HG03103 (cell line): Measurements from ENCODE around the gene SP140.
"Not testable (repeated sequence)": the region's sequence is repeated elsewhere in the genome, so short reads cannot be mapped to it uniquely, and the experiment has no call there.

Experiments used
- ATAC-seq: cut with Tn5 transposase; IDR thresholded peaks from one replicate; pipeline ENCODE4 v1.9.1; 2021; ENCODE audit warnings: low read depth; ENCODE audit not compliant: unreplicated experiment

Gene SP140

DNA sequence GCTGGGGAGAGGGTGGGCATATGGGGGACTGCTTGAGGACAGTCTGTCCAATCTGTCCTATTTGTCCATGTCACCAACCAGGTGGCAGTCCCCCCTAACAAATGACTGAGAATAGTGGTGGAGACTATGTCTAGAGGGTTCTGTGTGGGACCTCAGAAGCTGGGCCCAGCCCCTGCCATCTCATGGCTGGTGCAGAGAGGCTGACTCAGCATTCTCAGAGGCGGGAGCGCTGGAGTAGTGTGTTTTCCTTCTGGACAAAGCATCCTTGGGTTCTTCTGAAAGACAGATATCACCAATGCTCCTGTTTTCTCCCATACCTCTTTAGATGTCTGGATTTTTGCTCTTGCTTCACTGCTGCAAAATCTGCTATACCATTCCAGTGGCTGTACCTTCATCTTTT, 57.4 kb downstream of the SP140 start:
- no peak for ATAC-seq

DNA sequence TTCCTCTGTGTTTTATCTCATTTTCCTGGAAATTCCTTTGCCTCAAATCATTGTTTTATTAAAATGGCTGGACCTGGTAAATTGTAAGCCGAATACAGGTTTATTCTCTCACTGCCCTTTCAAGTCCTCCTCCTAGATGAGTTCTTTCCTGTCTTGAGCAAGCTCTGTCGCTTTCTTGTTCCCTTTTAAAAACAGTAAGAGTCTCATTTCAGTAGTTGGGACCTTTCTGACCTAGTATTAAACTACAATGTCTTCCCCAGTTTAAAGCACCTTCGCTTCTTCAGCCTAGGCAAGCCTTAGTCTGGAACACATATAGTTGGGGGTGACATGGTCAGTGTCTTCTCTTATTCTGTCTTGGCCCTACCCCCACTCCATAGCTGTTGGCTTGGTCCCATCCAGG, 60.5 kb downstream of the SP140 start:
- ATAC-seq = no peak

DNA sequence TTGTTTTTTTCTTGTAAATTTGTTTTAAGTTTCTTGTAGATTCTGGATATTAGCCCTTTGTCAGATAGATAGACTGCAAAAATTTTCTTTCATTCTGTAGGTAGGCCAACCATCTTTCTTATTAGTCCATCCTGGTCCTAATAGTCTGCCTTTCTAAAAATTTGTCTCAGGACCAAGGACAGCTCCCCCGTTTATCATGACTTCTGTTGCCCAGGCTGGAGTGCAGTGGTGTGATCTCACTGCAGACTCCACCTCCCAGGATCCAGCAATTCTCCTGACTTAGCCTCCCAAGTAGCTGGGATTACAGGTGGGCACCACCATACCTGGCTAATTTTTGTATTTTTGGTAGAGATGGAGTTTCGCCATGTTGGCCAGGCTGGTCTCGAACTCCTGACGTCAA, 63.8 kb downstream of the SP140 start:
- not testable (repeated sequence) for ATAC-seq

DNA sequence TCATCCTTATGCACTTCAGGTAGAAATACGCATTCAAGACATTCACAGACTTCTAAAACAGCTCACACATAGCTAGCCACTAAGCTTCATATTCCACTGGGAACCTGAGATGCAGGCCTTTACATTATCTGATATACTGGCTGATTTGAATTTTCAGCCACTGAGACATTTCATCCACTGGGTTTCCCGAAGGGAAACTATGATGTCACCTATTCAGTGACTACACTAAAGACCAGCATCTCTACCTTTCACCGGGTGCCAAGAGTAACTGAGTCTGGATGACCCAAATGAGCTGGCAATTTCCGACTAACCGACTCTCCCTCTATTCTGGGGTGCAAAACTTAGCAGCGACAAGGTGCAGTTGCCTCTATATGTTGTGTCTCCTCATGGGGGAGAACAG, 69.7 kb downstream of the SP140 start:
- ATAC-seq = no peak

DNA sequence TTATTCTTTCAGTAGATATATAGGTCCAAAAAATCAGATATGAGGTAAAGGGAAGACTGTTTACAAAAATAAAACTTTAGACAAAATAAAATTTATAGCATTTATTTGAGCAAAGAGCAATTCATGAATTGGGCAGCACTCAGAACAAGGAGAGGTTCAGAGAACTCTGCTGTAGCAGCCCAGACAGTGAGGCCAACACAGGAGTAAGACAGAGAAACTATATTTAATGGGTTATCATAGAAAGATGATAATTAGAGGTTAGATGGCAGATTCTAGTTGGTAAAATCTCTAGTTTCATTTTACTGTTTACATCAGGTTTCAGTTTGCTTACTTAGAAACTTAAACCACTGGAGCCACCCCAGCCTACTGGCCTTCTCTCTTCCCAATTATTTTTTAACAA, 71.4 kb downstream of the SP140 start:
- no peak for ATAC-seq

DNA sequence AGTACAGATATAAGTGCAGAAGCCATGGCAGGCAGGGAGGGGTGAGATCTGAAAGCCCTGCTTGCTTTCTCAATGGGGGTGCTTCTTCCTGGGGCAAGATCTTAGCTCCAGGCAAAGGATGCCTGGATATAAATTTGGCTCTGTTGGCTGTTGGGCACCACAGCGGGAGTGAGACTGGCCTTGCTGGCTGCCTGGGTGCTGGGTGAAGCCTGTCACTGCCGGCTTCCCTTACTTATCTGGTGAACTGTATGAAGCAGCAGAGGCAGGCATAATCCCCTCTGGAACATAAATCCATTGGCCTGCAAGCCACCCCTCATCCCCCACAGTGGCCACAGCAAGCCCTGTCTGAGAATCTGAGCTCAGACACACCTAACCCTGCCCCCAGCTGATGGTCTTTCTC, 74.1 kb downstream of the SP140 start:
- no peak for ATAC-seq

DNA sequence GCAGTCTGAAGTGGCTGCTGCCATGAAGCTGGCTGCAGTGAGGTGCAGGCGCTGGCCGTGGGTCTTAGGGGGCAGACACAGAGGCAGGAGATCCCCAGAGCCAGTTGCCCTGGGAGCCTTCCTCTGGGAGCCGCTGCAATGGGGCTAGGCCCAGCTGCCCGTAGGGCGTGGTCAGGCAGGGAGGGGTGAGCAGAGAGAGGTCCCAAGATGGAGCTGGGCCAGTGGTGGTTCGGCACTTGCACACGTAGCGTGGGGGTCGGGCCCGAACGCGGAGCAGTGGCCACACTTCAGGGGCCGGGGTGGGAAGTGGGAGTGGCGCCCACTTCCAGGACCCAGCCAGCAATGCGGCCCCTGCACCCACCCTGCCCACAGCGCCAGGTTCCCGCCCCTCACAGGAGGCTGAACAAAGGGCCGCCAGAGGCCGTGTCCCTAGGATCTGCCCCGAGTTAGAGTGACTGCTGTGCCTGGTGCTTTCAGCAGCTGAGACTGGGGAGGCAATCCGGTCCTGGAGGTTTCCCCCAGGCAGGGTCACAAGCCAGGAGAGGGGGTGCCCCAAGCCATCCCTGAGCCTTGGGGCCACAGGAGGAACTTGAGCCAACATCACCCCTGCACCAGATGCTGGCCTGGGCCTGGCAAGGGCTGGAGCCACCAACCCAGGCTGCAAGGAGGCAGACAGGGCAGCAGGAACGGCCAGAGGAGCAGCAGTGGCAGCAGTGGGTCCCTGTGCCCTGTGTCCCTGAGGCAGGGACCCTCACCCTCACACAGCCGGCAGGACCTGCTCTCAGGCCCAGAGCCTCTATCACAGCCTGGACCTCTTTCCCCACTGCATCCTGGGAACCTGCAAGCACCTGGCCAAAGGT, 80.1 kb downstream of the SP140 start:
- ATAC-seq = no peak

DNA sequence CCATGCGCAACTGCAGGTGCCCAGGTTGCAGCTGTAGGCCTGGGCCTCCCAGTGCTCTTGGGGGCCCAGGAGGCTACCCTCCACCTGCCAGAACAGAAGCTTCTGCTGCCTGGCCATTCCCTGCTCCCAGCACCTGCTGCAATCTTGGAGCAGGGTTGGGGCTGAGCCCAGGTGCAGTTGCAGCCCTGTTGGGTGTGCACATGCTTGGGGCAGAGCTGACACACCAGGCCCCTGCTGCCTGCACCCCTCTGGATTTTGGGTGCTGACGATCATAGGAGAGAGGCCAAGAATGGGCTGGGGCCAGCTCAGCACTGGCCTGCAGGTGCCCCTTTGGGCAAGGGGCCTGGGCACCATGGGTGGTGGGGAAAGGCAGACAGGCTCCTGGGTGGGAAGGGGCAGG, 80.9 kb downstream of the SP140 start:
- no peak for ATAC-seq

DNA sequence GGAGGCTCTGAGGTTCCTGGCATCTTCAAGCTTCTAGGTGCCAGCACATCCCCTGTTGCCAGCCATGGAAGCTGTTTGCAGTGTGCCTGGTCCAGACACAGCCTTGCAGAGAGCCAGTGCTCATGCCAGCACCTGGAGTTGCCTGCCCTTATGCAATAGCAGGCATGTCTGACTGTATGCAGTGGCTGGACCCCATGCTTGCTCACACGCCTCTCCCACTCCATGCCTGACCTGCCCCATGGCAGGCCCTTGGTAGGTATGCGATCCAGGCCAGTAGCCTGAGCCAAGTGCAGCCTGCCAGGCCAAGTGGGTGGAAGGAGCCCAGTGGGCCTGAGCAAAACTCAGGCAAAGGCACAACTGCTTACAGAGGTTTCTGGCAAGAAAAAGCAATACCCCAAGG, 81.9 kb downstream of the SP140 start:
- no peak for ATAC-seq

DNA sequence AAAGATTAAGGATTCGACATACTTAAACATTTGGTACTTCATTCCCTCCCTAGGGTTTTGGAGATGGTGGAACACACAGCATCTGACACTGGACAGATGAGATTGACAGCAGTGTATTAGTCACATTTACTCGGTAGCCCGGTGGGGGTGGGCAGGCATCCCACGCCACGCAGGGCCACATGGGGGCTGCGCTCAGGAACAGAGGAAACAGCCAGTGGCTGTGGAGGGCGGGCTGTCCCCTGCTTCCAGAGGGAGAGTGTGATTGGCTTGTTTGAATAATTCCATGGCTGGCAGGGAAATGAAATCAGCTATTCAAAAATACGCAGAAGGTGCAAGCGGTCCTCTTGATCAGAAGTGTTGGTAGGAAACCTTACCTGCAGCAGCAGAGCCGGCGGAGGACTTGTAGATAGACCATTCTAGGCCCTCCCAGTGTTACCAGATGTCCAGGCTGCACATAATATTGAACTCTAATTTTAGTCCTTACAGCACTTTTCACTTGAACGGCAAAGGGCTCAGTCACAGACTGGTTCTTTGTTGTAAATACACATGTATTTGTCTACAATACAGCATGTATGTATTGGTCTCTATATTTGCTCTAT, 83.0 kb downstream of the SP140 start:
- ATAC-seq = no peak

DNA sequence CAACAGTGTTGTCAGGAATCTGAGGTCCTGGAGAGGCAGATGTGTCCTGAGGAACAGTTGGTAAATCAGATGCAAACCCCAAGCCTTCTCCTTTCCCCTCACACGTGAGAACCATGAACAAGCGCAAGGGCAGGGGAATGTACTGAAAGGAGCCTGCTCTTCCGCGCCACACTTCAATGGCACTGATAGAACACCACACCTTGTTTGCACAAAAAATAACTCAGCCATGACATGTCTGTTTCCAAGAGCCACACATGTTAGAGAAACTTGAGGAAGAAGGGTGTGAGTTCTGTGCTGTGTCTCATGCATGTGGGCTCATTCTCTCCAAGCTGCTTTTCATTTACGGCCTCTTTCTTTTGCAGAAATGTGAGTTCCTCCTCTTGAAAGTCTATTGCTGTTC, 85.3 kb downstream of the SP140 start:
- not testable (repeated sequence) for ATAC-seq

DNA sequence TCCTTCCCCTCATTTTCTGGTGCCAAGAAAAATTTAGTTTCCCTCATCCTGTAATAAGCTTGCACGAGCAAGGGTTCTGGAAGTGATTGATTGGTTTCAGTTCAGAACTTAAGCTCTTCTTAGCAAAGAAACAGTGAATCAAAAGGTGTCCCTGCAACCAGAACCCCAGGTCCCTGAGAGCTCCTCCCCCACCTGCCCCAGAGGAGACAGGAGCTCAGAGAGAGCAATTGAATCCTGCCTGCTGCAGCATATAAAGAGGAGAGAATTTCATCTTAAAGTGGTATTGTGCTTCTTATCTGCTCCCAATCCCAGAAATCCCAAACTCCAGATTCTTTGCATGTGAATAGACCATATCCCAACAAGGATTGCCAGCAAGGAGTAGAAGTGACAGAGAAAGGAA, 86.1 kb downstream of the SP140 start:
- not testable (repeated sequence) for ATAC-seq

DNA sequence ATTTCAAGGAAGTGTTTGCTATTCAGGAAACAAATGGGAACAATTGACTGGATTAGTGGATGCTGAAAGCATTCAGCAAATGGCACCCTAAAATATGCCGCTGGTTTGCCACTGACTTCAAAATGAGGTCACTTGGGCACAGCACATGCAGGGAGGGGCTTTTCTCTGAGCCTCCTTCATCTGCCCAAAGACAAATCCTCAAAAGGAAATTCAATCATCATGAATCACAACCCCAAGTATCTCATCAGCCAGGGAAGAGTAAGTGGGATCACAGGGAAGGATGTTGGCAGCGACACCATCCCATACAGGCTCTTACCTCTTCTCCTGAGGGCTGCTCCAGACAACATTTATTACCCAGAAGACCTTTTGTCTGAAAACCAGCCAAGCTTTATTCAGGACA, 87.1 kb downstream of the SP140 start:
- no peak for ATAC-seq

DNA sequence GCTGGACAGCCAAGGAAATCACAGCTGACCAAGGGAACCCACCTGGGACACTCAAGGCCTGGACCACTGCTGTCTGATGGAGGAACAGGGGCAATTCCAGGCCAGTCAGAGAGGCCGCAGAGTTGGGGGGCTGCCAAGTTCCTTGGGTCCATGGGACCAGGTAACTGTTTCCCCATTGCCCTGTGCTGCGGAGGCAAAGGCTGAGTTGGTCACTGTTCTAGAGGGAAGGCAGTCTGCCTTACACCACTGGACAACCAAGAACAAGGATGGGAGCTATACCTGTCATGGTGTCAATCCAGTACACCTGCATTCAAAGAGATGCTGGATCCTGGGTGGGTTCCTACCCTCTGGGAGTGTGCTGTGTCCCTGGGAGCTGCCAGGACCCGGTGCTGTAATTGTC, 91.8 kb downstream of the SP140 start:
- ATAC-seq = no peak

DNA sequence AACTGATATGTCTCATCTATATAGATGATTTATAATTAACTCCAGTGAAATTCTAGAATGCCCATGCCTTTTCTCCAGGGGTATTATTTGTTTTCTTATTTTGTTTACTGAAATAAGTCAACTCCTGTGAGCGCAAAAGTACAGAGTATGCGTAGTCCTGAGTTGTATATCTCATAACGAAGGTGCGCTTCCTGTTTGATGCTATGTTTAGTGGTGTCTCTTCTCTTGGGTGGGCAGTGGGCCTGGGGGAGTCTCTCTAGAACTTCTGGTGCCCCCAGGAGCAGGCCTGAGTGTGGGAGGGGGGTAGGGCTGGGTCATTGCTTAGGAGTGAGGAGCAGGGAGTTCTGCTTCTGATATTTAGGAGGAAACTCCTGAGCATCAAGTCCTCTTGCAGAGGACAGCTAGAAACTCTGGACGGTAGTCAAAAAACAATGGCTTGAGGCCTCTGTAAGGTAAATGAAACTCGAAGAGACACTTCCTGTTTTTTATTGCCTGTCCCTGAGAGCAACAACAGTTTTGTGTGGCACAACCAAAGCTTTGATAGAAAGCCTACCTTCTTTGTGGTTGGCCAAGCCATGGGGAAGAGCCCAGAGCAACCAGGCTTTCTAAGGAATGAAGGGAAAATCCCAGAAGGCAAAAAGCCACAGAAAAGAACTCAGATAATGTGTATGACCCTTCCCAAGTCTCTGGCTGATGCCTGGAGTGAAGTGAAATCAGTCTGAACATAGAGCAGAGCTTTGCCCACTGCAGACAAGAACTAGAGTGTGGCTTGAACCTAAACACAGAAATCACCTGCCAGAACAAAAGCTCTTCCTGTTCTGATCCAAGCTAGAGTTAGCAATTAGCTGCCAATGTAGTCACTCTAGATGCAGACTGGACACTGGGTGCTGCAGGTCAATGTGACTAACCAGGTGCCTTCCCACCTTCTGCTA, 92.9 kb downstream of the SP140 start:
- ATAC-seq = peak; percentile 43

DNA sequence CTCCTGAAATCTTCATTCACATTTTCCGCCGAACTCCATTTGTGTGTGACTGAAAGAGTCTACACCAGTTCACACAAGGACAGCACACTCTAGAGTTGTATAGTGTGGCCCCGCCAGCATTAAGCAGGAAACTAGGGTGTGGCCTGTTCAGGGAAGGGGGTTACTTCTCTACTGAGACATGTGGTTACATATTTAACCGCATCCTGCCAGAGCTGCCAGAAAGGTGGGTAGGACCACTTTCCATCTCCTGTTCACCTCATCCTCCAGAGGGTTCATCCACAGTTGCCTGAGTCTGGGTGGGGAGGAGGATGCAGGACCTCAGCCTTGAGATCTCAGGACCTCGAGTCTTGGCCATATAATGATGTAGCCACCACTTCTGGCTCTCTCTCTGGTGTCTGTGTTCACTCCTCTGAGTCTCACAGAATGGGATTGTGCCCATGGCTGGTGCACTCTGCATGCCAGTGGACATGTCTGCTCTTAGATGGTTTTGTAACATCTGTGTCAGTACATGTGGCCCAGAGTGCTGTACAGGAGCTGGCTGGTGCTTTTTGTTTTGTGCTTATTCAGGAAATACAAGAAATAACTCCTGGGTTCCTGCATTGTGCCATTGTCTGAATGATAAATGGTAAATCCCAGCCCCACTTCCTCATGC, 93.8 kb downstream of the SP140 start:
- peak; percentile 84 for ATAC-seq

DNA sequence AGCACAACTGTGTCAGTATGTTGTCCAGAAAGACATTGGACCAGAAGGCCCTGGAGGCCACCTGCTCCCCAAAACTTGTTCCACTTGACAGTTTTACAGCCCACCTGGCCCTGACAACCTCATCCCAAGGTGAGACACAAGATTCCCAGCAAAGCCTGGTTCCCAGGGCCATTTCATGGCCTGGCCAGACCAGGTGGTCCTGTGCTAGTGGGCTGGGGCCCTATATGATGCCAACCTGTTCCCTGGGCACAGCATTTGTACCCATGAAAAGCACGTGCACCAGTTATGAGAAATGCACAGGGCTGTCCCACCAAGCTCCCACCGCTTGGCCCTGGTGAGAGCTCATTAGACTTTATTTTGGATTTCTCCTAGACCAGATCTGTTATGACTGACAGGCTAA, 95.5 kb downstream of the SP140 start:
- no peak for ATAC-seq

DNA sequence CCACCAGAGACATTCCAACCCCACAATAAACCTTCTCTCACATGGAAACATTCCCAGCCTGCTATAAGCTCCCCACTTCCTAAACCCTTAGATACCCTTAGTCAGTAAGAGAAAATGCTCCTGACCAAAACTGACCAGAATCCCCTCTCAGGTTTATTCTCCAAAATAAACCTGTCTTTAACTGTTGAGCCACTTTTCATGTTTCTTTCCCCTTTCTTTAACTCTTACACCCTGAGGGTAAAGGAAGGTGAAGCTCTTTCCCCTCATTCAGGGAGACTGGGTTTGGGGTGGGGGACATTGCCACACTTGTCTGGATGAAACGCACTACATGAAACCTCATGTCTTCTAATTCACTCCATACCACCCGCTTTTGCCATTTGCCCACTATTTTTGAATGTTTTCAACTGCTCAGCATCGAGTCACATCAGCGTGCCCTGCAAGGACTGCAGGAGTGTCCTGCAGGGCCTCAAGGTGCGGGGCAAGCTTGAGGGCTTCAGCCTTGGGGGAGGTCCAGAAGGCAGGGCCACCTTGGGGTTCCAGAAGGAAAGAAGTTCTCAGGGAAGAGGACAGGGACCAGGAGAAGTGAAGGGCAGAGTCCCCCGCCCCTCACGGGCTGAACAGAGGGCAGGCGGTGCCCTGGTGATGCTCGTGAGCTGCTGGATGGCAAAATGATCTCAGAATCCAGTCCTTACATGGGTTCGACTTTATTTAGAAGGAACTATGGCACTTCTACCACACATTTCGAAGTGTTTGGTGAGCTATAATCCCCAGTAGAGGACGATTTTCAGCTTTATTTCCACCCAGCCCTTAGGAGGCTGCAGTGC, 97.2 kb downstream of the SP140 start:
- ATAC-seq = no peak

DNA sequence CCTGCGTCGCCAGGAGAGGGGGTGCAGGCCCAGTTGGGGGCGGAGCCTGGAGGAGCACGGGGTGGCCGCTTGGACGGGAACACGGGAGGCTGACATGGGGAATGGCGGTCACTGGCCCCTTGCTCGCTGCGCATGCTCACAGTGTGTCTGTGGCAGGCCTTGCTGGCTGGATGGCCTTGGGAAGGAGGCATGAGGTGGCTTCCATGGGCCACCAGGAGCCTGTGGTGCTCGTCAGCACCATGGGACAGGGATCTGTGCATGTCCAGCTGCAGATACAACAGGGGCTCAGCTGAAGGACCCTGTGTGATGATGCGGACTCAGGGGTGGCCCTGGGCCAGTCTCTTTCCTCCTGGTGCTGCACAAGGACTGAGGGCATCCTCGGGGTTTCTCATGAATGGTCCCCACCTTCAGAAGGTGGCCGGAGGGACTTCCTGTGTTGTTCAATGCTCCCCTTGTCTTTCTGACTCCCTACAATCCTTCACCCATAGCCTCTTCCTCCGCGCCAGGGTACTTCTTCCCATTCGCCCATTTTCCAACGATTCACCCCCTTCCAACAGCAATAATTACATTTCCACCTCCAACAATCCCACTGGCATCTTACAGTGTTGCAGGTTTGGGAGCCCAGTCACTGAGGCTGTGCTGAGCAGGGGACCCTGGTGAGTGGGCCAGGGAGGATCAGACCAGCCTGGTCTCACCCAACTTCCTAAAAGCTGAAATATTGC, 98.0 kb downstream of the SP140 start:
- no peak for ATAC-seq
